HG03575 (cell line): ENCODE data around the gene HIGD1B.

Experiments
- ATAC-seq: cut with Tn5 transposase; IDR thresholded peaks from one replicate; pipeline ENCODE4 v1.9.1; 2021; ENCODE audit not compliant: unreplicated experiment, insufficient number of reproducible peaks, low FRiP score; ENCODE audit errors: extremely low read depth

Gene HIGD1B

GRCh38 chr17:44831371-44831770, 16.3 kb upstream of the HIGD1B start:
- no peak for ATAC-seq

GRCh38 chr17:44832805-44833204, 14.9 kb upstream of the HIGD1B start:
- ATAC-seq = no peak

- ATAC-seq = no peak
Measured at GRCh38 chr17:44837196-44837595, 10.5 kb upstream of the HIGD1B start.

- ATAC-seq = no peak
Measured at GRCh38 chr17:44840274-44840673, 7.4 kb upstream of the HIGD1B start.

- ATAC-seq = no peak
Measured at GRCh38 chr17:44840936-44841335, 6.7 kb upstream of the HIGD1B start.

GRCh38 chr17:44842748-44843147, 4.9 kb upstream of the HIGD1B start:
- no peak for ATAC-seq

- no peak for ATAC-seq
Measured at GRCh38 chr17:44844390-44844830, 3.3 kb upstream of the HIGD1B start.

GRCh38 chr17:44846206-44846605, 1.5 kb upstream of the HIGD1B start:
- no peak for ATAC-seq

GRCh38 chr17:44848257-44848795, 643 bp downstream of the HIGD1B start:
- no peak for ATAC-seq

GRCh38 chr17:44848961-44849489, 1.3 kb downstream of the HIGD1B start:
- ATAC-seq = no peak

- ATAC-seq = no peak
Measured at GRCh38 chr17:44850025-44850424, 2.3 kb downstream of the HIGD1B start.

- no peak for ATAC-seq
Measured at GRCh38 chr17:44850612-44851011, 2.9 kb downstream of the HIGD1B start.

GRCh38 chr17:44854192-44854591, 6.5 kb downstream of the HIGD1B start:
- no peak for ATAC-seq

- ATAC-seq = no peak
Measured at GRCh38 chr17:44859701-44860100, 12.0 kb downstream of the HIGD1B start.

- no peak for ATAC-seq
Measured at GRCh38 chr17:44862278-44862914, 14.7 kb downstream of the HIGD1B start.

GRCh38 chr17:44863061-44863918, 15.6 kb downstream of the HIGD1B start:
- no peak for ATAC-seq

GRCh38 chr17:44864831-44865230, 17.1 kb downstream of the HIGD1B start:
- no peak for ATAC-seq

GRCh38 chr17:44865231-44865660, 17.6 kb downstream of the HIGD1B start:
- ATAC-seq = no peak

GRCh38 chr17:44865931-44866330, 18.2 kb downstream of the HIGD1B start:
- no peak for ATAC-seq

- no peak for ATAC-seq
Measured at GRCh38 chr17:44867841-44868240, 20.2 kb downstream of the HIGD1B start.
